ENCODE results near the gene CLK3. TPM values are rescaled to one million over a fixed set of nuclear protein-coding genes. Genes with fewer than 3 reads are reported as not detected.

The CLK3 gene
- total RNA-seq, 1 donor from 2014 or later = 53.1 TPM

DNA sequence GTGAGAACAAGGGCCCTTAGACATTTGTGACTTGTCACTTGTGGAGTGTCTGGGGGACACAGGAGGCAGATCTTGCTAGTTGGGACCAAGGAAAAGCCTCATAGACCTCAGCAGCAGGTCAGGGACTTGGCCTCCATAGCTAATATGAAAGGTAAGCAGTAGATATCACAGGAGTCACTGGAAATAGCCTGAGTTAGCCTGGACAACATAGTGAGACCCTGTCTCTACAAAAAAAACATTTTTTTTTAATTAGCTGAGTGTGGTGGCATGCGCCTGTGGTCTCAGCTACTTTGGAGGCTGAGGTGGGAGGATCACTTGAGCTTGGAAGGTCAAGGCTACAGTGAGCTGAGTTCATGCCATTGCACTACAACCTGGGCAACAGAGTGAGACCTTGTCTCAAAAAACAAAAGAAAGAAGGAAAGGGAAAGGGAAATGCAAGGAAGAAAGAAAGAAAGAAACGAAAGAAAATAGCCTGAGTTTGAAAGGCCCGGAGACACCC, 37.1 kb upstream of the CLK3 start:
- Histone ChIP-seq H3K36me3 (peaks cover 32% of the 10 kb centered on the region), H3K9me3 (replicated peaks) (no peaks in the 10 kb centered on the region), H3K4me3 (no peak overlapping the region), H3K27me3 (ENCODE audit: low read depth) (no peaks in the 10 kb centered on the region), H3K4me1 (no peaks in the 10 kb centered on the region), H3K27ac (replicated peaks) (no peak overlapping the region)
- intact Hi-C loops (cut with micrococcal nuclease) = no loop called here
- DNase-seq = no peak
- TF ChIP-seq, protein P1, sequence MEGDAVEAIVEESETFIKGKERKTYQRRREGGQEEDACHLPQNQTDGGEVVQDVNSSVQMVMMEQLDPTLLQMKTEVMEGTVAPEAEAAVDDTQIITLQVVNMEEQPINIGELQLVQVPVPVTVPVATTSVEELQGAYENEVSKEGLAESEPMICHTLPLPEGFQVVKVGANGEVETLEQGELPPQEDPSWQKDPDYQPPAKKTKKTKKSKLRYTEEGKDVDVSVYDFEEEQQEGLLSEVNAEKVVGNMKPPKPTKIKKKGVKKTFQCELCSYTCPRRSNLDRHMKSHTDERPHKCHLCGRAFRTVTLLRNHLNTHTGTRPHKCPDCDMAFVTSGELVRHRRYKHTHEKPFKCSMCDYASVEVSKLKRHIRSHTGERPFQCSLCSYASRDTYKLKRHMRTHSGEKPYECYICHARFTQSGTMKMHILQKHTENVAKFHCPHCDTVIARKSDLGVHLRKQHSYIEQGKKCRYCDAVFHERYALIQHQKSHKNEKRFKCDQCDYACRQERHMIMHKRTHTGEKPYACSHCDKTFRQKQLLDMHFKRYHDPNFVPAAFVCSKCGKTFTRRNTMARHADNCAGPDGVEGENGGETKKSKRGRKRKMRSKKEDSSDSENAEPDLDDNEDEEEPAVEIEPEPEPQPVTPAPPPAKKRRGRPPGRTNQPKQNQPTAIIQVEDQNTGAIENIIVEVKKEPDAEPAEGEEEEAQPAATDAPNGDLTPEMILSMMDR (IDR thresholded peaks at IDR 0.05; ENCODE audit: borderline replicate concordance) = no peak

DNA sequence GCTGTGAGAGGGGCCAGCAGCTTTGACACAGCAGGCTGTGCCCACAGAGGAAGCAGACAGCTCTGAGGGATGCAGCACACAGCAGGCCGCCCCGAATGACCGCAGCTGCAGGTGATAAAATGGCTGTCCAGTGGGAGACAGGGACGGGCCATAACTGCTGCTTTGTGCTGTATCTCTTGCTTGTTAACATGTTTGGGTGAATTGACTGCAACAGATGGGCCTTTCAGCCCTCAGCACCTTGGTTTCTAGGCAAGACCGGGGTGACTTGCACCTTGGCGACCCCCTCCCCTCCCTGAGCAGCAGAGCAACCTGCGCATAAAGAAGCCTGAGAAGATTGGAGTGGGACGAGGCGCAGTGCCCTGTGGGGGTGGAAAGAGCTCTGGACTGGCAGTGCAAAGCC, 36.6 kb upstream of the CLK3 start:
- no peak for DNase-seq
- intact Hi-C loops (cut with micrococcal nuclease) = no loop called here
- Histone ChIP-seq H3K4me1 (no peaks in the 10 kb centered on the region), H3K36me3 (peaks cover 28% of the 10 kb centered on the region), H3K27me3 (ENCODE audit: low read depth) (no peaks in the 10 kb centered on the region), H3K9me3 (replicated peaks) (no peaks in the 10 kb centered on the region), H3K27ac (replicated peaks) (no peak overlapping the region), H3K4me3 (no peak overlapping the region)
- TF ChIP-seq, protein P1 (IDR thresholded peaks at IDR 0.05; ENCODE audit: borderline replicate concordance) = no peak

DNA sequence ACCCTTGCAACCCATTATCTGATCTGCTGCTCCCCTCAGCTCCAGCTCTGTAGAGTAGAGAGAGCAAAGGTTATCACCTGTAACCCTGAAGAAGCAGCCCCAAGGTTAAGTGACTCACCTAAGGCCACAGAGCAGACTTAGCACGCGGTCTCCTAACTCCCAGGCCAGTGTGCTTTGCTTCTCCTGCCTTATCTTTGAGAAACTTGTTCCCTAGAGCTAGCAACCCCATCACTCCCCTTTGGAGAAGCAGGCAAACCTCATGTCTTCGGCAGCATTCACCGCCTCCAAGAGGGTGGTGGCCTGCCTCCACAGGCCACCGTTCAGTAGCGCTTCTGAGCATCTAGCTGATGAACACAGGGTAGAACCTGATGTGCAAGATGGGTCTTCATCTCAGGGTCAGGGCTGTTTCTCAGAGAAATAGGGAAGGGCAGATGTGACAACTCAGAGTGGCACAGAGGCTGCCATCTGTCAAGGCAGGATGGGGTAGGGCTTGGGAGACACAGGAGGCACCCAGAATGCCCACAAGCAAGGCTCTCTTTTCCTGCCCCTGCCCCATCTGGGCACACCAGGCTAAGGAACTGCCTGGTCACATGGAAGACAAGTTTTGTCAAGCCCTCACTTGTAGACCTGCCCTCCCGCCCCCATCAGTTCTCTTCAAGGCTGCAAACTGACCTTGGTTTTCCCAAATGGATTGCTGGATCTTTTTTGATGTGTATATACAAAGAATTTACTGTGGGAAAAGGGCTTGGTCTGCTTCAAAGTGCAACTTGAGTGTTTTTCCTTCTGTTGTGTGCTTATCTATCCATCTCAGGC, 34.9 kb upstream of the CLK3 start:
- H3K4me3 ChIP-seq = no peak overlapping the region
- peaks cover 15% of the 10 kb centered on the region for H3K36me3 ChIP-seq
- TF ChIP-seq, protein P1 (IDR thresholded peaks at IDR 0.05; ENCODE audit: borderline replicate concordance) = no peak
- intact Hi-C loops (cut with micrococcal nuclease) = no loop called here
- H3K27ac ChIP-seq (replicated peaks) = no peak overlapping the region
- H3K27me3 ChIP-seq (ENCODE audit: low read depth) = no peaks in the 10 kb centered on the region
- DNase-seq = no peak
- no peaks in the 10 kb centered on the region for H3K9me3 ChIP-seq (replicated peaks)
- peaks cover 11% of the 10 kb centered on the region for H3K4me1 ChIP-seq

DNA sequence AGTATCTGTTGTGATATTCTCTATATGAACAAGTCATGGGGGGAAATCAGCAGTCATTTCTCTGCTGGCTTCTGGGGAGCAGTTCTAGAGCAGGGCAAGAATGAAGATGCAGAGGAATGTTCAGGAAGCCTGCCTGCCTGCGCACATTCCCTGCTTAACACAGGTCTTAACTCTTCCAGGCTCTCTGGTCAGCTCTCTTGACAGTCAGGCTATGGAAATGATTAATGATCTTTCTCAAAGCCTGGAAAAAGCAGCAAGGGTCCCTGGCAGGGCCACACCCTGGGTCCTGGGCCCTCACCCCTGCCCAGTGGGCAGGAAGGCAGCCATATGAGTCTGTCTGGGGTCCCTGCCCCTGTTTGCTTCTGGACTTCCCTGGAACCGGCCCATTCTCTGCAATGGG, 31.4 kb upstream of the CLK3 start:
- DNase-seq = no peak
- intact Hi-C loops (cut with micrococcal nuclease) = no loop called here
- Histone ChIP-seq H3K4me1 (peaks cover 24% of the 10 kb centered on the region), H3K4me3 (no peak overlapping the region), H3K36me3 (no peaks in the 10 kb centered on the region), H3K27me3 (ENCODE audit: low read depth) (no peaks in the 10 kb centered on the region), H3K9me3 (replicated peaks) (no peaks in the 10 kb centered on the region), H3K27ac (replicated peaks) (no peak overlapping the region)
- TF ChIP-seq, protein P1 (IDR thresholded peaks at IDR 0.05; ENCODE audit: borderline replicate concordance) = no peak

DNA sequence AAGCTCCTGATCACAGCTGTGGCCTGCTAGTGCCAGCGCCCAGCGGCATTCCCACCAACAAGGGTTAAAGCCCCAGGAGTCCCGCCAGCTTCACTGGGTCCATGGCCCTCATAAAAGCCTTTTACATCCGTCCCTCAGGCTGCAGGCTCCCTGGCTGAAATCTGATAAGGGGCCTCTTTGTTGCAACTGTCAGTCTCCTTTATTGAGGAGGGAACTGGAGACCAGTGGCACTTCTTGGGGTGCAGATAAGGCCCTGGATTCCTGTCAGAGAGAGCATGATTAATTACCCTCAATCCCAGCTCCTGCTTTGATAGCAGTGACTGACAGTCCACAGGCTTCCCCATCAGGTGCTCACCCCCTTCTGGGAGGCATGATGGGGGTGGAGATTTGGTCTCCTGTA, 30.9 kb upstream of the CLK3 start:
- Histone ChIP-seq H3K36me3 (peaks cover under 1% of the 10 kb centered on the region), H3K27me3 (ENCODE audit: low read depth) (no peaks in the 10 kb centered on the region), H3K4me1 (peaks cover 29% of the 10 kb centered on the region), H3K4me3 (no peak overlapping the region), H3K9me3 (replicated peaks) (no peaks in the 10 kb centered on the region), H3K27ac (replicated peaks) (no peak overlapping the region)
- intact Hi-C loops (cut with micrococcal nuclease) = no loop called here
- DNase-seq = no peak
- TF ChIP-seq, protein P1 (IDR thresholded peaks at IDR 0.05; ENCODE audit: borderline replicate concordance) = no peak
